ENCODE data around the gene SETD7. TPM values are rescaled to one million over a fixed set of nuclear protein-coding genes. Genes with fewer than 3 reads are reported as not detected.
A peak's percentile ranks its signal among the peaks of the same experiment; 100 is the strongest.

Gene SETD7
- total and polyA plus RNA-seq, 2 of the 4 experiments (the other 2 are of a cell fraction), result 17.0 to 46.6 TPM

DNA sequence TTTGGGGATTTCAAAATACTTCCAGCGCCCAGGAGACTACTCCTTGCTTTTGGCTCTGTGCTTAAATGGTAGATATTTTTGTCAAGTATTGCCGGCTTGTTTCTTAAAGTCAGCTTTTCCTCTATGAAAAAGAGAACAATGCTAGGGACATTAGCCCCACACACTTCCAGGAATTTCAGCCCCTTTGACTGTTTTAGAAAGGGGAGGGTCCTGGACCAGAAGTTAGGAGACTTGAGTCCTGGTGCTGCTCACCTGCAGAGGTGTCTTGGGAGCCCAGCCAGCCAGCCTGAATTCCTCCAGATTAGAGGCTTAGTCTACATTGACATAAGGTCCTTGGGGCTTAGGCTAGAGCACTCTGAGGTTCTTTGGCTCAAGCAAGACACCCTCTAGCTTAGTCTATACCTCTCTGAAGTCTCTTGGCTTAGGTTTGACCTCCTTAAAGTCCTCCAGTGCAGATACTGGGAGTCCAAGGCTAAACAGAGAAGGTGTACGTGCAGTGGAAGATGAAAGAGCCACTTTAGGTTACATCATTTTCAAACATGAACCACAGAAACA is 1.6 kb upstream of the SETD7 start:
- Histone ChIP-seq H3K4me3 (ENCODE audit: insufficient read depth, low read depth, low read length) (peak overlapping the region; percentile 64; the same call in 1 of the 2 replicates), H2BK20ac (ENCODE audit: low read depth, low read length) (no peak overlapping the region), H3K9ac (ENCODE audit: low read depth, low read length) (no peak overlapping the region), H3K9me3 (ENCODE audit: control insufficient read depth, insufficient read depth, low read length) (no peaks in the 10 kb centered on the region), H3K4ac (ENCODE audit: low read depth, low read length) (no peak overlapping the region; the same call in 1 of the 2 replicates), H4K5ac (ENCODE audit: low read depth, low read length) (no peak overlapping the region), H2AK9ac (replicated peaks; ENCODE audit: low read depth, low read length, poor library complexity) (no peak overlapping the region), H2AFZ (replicated peaks; ENCODE audit: low read length, poor library complexity) (peak overlapping the region; percentile 97), H3K79me1 (ENCODE audit: low read depth in 1 of 2, low read length in 2 of 2) (peaks cover 6 to 17% of the 10 kb centered on the region in 2 experiments; a peak in 2 of 4 replicates), H3K14ac (replicated peaks; ENCODE audit: low read depth, low read length) (no peak overlapping the region), H2BK15ac (ENCODE audit: low read depth, low read length) (no peak overlapping the region), H4K8ac (ENCODE audit: low read depth in 2 of 2, low read length in 2 of 2) (no peak overlapping the region), H3K27me3 (ENCODE audit: control insufficient read depth, insufficient read depth, low read length) (peaks cover 20% of the 10 kb centered on the region), H3K9me1 (ENCODE audit: insufficient read depth, low read length) (peaks cover 5% of the 10 kb centered on the region; the same call in 1 of the 2 replicates), H4K20me1 (ENCODE audit: insufficient read depth, low read length) (peaks cover 19% of the 10 kb centered on the region), H2AK5ac (ENCODE audit: low read depth, low read length) (no peak overlapping the region; the same call in 1 of the 2 replicates), H3K23ac (ENCODE audit: low read depth, low read length) (peak overlapping the region; percentile 73; the same call in 1 of the 2 replicates), H3K56ac (ENCODE audit: extremely low read depth, insufficient read depth, low read length) (no peak overlapping the region), H3K4me2 (ENCODE audit: low read depth, low read length) (peak overlapping the region; percentile 88), H2BK120ac (ENCODE audit: low read depth, low read length) (no peak overlapping the region), H4K91ac (ENCODE audit: insufficient read depth, low read depth, low read length) (no peak overlapping the region), H3K36me3 (ENCODE audit: control insufficient read depth, insufficient read depth, low read length) (no peaks in the 10 kb centered on the region), H3K4me1 (ENCODE audit: control insufficient read depth, insufficient read depth, low read length) (peaks cover 5% of the 10 kb centered on the region; the same call in 1 of the 2 replicates), H3K27ac (ENCODE audit: insufficient read depth, low read length) (no peak overlapping the region), H3K18ac (ENCODE audit: low read depth, low read length) (no peak overlapping the region), H2BK5ac (ENCODE audit: low read depth, low read length, poor library complexity, severe bottlenecking) (no peak overlapping the region)
- dilution Hi-C loops (cut with HindIII; ENCODE audit: low sequenced_read_pairs, unreplicated experiment), result no loop called here
- in situ Hi-C loops (cut with MboI; ENCODE audit: low sequenced_read_pairs), result no loop called here
- BruUV-seq (replicated peaks), result no TSS peak
- ChIA-PET POLR2A (ENCODE audit: unreplicated experiment) (no interaction called here), CTCF (interaction anchor here (0.6 kb wide), 1 partner anchor 12 kb away, joined by 3 read pairs; no protein-coding TSS in a partner anchor)
- intact Hi-C loops (cut with micrococcal nuclease), result no loop called here
- TF ChIP-seq RCOR1 (IDR thresholded peaks at IDR 0.05; ENCODE audit: insufficient replicate concordance, low read length), result no peak
- TF ChIP-seq, protein P1, sequence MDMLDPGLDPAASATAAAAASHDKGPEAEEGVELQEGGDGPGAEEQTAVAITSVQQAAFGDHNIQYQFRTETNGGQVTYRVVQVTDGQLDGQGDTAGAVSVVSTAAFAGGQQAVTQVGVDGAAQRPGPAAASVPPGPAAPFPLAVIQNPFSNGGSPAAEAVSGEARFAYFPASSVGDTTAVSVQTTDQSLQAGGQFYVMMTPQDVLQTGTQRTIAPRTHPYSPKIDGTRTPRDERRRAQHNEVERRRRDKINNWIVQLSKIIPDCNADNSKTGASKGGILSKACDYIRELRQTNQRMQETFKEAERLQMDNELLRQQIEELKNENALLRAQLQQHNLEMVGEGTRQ (IDR thresholded peaks at IDR 0.05; ENCODE audit: low read depth, low read length), result no peak
- no peak for TF ChIP-seq MAZ (IDR thresholded peaks at IDR 0.05; ENCODE audit: borderline replicate concordance, low read depth, low read length)
- no peak for TF ChIP-seq MAFK (IDR thresholded peaks at IDR 0.05; ENCODE audit: low read depth, low read length)
- TF ChIP-seq POLR2A (IDR thresholded peaks at IDR 0.05; ENCODE audit: low read depth, low read length), result no peak
- TF ChIP-seq, protein P2, sequence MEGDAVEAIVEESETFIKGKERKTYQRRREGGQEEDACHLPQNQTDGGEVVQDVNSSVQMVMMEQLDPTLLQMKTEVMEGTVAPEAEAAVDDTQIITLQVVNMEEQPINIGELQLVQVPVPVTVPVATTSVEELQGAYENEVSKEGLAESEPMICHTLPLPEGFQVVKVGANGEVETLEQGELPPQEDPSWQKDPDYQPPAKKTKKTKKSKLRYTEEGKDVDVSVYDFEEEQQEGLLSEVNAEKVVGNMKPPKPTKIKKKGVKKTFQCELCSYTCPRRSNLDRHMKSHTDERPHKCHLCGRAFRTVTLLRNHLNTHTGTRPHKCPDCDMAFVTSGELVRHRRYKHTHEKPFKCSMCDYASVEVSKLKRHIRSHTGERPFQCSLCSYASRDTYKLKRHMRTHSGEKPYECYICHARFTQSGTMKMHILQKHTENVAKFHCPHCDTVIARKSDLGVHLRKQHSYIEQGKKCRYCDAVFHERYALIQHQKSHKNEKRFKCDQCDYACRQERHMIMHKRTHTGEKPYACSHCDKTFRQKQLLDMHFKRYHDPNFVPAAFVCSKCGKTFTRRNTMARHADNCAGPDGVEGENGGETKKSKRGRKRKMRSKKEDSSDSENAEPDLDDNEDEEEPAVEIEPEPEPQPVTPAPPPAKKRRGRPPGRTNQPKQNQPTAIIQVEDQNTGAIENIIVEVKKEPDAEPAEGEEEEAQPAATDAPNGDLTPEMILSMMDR (conservative IDR thresholded peaks at IDR 0.05; ENCODE audit: low read depth, low read length), result no peak
- no peak for TF ChIP-seq BHLHE40 (IDR thresholded peaks at IDR 0.05; ENCODE audit: low read depth, low read length)
- no peak for TF ChIP-seq CEBPB (IDR thresholded peaks at IDR 0.05; ENCODE audit: low read depth, low read length)
- no peak for TF ChIP-seq NFE2L2 (IDR thresholded peaks at IDR 0.05; ENCODE audit: low read depth, low read length)
- no peak for TF ChIP-seq FOS (IDR thresholded peaks at IDR 0.05; ENCODE audit: low read depth, low read length)
- TF ChIP-seq RFX5 (IDR thresholded peaks at IDR 0.05; ENCODE audit: low read depth, low read length), result no peak
- TF ChIP-seq MXI1 (IDR thresholded peaks at IDR 0.05; ENCODE audit: borderline replicate concordance, low read depth, low read length), result no peak
- TF ChIP-seq, protein P3, sequence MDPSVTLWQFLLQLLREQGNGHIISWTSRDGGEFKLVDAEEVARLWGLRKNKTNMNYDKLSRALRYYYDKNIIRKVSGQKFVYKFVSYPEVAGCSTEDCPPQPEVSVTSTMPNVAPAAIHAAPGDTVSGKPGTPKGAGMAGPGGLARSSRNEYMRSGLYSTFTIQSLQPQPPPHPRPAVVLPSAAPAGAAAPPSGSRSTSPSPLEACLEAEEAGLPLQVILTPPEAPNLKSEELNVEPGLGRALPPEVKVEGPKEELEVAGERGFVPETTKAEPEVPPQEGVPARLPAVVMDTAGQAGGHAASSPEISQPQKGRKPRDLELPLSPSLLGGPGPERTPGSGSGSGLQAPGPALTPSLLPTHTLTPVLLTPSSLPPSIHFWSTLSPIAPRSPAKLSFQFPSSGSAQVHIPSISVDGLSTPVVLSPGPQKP (IDR thresholded peaks at IDR 0.05; ENCODE audit: borderline replicate concordance, low read depth, low read length), result no peak
- no peak for TF ChIP-seq SMC3 (IDR thresholded peaks at IDR 0.05; ENCODE audit: low read depth, low read length)
- no peak for ATAC-seq (ENCODE audit: low read depth)
- no CpG with 5 or more reads among the region's 3 CpGs for WGBS, 2 experiments (ENCODE audit: extremely low coverage in 2 of 2, insufficient read length in 1 of 2)
- no peak for DNase-seq
